Measurements from ENCODE around the gene CLDN6. TPM values are rescaled to one million over a fixed set of nuclear protein-coding genes. Genes with fewer than 3 reads are reported as not detected.

The CLDN6 gene
- total RNA-seq, 1 experiment from 2014 or later = not detected

GRCh38 chr16:3007957-3008689, 9.9 kb downstream of the CLDN6 start:
- Histone ChIP-seq H4K20me1 (ENCODE audit: insufficient read depth, low read depth, low read length) (no peaks in the 10 kb centered on the region), H3K79me2 (ENCODE audit: low read length) (no peaks in the 10 kb centered on the region), H3K27ac (ENCODE audit: low read length) (no peak overlapping the region), H3K9me3 (ENCODE audit: low read length) (no peaks in the 10 kb centered on the region), H3K36me3 (ENCODE audit: insufficient read depth, low read length) (no peaks in the 10 kb centered on the region), H3K9ac (ENCODE audit: low read length) (no peak overlapping the region), H2AFZ (ENCODE audit: low read length) (no peak overlapping the region), H3K4me3 (ENCODE audit: low read length) (no peak overlapping the region), H3K4me2 (ENCODE audit: low read depth, low read length, poor library complexity, severe bottlenecking) (no peak overlapping the region), H3K9me2 (replicated peaks; ENCODE audit: insufficient read depth, low read length) (no peaks in the 10 kb centered on the region), H3K27me3 (ENCODE audit: low read length) (no peaks in the 10 kb centered on the region), H3K4me1 (ENCODE audit: low read length) (peaks cover 3% of the 10 kb centered on the region)
- DNase-seq = no peak

DNA sequence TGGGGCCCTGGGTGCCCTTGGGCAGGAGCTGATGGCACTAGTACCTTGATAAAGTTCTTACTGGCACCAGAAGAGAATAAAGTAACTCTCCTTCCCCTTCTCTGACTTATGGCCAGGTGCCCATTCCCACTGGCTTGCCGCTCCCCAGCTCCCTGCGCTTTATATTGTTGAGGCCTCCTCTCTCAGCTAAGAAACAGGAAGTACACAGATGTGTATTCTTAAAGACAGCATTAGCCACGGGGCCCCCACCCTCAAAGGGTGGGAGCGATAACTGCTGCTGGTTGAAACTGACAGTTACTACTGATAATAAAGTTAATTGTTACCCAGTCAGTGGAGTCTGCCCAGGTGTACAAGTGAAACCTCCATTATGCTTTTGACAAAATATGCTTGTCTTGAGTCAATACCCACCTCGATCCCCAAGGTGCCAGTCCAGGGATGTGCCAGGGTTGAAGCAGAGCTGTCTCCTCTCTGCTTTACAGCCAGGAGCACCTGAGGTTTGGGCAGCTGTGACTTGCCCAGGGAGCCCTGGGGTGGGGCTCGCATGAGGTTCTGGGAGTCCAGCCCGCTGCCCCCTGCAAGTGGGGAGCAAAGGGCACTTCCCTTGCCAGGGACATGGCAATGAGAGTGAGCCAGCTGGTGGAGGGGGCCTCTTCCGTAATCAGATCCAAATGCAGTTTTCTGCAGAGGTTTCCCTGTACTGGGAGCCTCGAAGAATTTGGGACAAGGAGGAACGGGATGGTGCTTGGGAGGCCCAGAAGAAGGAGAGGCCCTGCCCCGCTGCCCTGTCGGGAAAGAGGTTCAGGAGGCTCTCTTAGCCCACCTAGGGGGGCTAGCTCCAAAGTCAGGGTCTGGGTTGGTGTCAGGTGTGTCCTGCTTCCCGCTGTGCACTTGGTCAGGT, 10.7 kb downstream of the CLDN6 start:
- Histone ChIP-seq H3K4me2 (ENCODE audit: low read depth, low read length, poor library complexity, severe bottlenecking) (no peak overlapping the region), H3K79me2 (ENCODE audit: low read length) (no peaks in the 10 kb centered on the region), H3K27ac (ENCODE audit: low read length) (no peak overlapping the region), H3K9ac (ENCODE audit: low read length) (no peak overlapping the region), H3K4me3 (ENCODE audit: low read length) (no peak overlapping the region), H3K36me3 (ENCODE audit: insufficient read depth, low read length) (no peaks in the 10 kb centered on the region), H3K27me3 (ENCODE audit: low read length) (no peaks in the 10 kb centered on the region), H3K4me1 (ENCODE audit: low read length) (peaks cover 3% of the 10 kb centered on the region), H3K9me3 (ENCODE audit: low read length) (no peaks in the 10 kb centered on the region), H4K20me1 (ENCODE audit: insufficient read depth, low read depth, low read length) (no peaks in the 10 kb centered on the region), H3K9me2 (replicated peaks; ENCODE audit: insufficient read depth, low read length) (no peaks in the 10 kb centered on the region), H2AFZ (ENCODE audit: low read length) (no peak overlapping the region)
- DNase-seq = no peak

DNA sequence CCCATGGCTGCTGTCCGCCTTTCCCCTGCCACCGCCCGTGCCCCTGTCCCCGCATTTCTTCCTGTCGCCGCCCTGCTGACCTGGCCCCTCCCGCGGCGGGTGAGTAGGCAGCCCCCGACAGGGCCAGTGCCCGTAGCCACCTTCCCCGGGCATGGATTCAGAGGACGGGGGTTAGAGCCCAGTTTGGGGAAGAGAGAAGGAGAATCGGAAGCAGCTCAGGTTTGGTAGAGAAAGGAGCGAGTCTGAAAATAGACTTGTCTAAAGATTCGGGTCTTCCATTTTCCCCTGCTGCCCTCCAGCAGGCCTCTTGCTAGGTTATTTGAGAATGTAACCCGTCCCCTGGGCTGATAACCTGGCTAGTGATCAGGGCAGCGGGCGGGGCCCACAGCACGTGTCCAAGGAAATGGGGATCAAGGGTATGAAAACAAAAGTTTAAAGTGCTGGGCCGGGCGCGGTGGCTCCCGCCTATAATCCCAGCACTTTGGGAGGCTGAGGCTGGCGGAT, 13.2 kb downstream of the CLDN6 start:
- no peak overlapping the region for H3K9ac ChIP-seq (ENCODE audit: low read length)

DNA sequence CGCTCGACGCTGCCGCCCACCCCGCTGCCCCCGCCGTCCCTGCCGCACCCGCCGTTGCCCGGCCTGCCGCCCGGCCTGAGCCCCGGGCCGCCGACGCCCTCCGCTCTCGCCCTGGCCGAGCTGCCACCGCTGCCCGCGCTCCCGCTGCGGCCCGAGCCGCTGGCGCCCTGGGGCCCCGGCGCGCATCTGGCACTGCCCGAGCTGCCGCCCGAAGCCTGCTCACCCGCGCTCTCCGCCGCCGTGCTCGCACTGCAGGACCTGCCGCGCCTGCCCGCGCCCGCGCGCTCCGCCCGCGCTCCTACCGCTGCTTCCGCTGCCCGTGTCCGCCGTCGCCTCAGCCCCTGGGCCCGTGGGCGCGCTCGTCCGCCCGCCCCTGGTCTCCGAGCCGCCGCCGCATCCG, 13.7 kb downstream of the CLDN6 start:
- H3K9me2 ChIP-seq (replicated peaks; ENCODE audit: insufficient read depth, low read length) = no peaks in the 10 kb centered on the region
- H3K4me1 ChIP-seq (ENCODE audit: low read length) = peaks cover 3% of the 10 kb centered on the region
- no peak overlapping the region for H3K4me3 ChIP-seq (ENCODE audit: low read length)
- H3K9ac ChIP-seq (ENCODE audit: low read length) = no peak overlapping the region
- H2AFZ ChIP-seq (ENCODE audit: low read length) = no peak overlapping the region
- no peaks in the 10 kb centered on the region for H3K27me3 ChIP-seq (ENCODE audit: low read length)
- no peaks in the 10 kb centered on the region for H3K79me2 ChIP-seq (ENCODE audit: low read length)
- H3K36me3 ChIP-seq (ENCODE audit: insufficient read depth, low read length) = no peaks in the 10 kb centered on the region
- no peak overlapping the region for H3K27ac ChIP-seq (ENCODE audit: low read length)
- no peaks in the 10 kb centered on the region for H3K9me3 ChIP-seq (ENCODE audit: low read length)
- DNase-seq = no peak
- no peaks in the 10 kb centered on the region for H4K20me1 ChIP-seq (ENCODE audit: insufficient read depth, low read depth, low read length)
- no peak overlapping the region for H3K4me2 ChIP-seq (ENCODE audit: low read depth, low read length, poor library complexity, severe bottlenecking)

More for the DNA sequence above, 13.2 kb downstream of the CLDN6 start:
- Histone ChIP-seq H3K4me1 (ENCODE audit: low read length) (peaks cover 3% of the 10 kb centered on the region), H3K4me3 (ENCODE audit: low read length) (0 out of 2 replicates have a peak overlapping the region, but pooled peaks have one; percentile 22), H3K9me2 (replicated peaks; ENCODE audit: insufficient read depth, low read length) (no peaks in the 10 kb centered on the region), H3K36me3 (ENCODE audit: insufficient read depth, low read length) (no peaks in the 10 kb centered on the region), H3K27ac (ENCODE audit: low read length) (no peak overlapping the region), H3K4me2 (ENCODE audit: low read depth, low read length, poor library complexity, severe bottlenecking) (peak overlapping the region; percentile 42), H2AFZ (ENCODE audit: low read length) (no peak overlapping the region), H3K9me3 (ENCODE audit: low read length) (no peaks in the 10 kb centered on the region), H3K79me2 (ENCODE audit: low read length) (no peaks in the 10 kb centered on the region), H3K27me3 (ENCODE audit: low read length) (no peaks in the 10 kb centered on the region), H4K20me1 (ENCODE audit: insufficient read depth, low read depth, low read length) (no peaks in the 10 kb centered on the region)
- no peak for DNase-seq

GRCh38 chr16:3003582-3004270, 14.3 kb downstream of the CLDN6 start:
- Histone ChIP-seq H3K4me2 (ENCODE audit: low read depth, low read length, poor library complexity, severe bottlenecking) (no peak overlapping the region), H3K36me3 (ENCODE audit: insufficient read depth, low read length) (no peaks in the 10 kb centered on the region), H2AFZ (ENCODE audit: low read length) (no peak overlapping the region)

DNA sequence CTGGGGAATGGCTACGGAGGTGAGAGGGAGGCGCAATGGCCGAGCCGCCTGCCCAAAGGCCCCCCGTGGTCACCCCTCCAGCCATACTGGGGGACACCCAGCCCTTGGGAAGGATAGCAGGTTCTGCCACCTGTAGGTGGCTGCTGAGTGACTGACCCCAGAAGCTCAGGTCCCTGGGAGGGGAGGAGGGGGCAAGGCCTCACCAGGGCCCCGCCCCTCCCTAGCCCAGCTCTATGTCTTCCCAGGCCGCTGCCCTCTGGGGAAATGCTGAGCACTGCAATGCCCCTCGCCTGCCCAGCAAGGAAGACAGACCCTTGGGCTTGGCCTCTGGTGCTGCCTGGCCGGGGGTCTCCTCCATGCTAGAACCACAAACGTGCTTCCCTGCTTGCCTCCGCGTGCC, 16.7 kb downstream of the CLDN6 start:
- Histone ChIP-seq H3K9me3 (ENCODE audit: low read length) (no peaks in the 10 kb centered on the region), H3K9ac (ENCODE audit: low read length) (no peak overlapping the region), H3K4me3 (ENCODE audit: low read length) (no peak overlapping the region), H3K4me1 (ENCODE audit: low read length) (peaks cover 3% of the 10 kb centered on the region), H3K9me2 (replicated peaks; ENCODE audit: insufficient read depth, low read length) (no peaks in the 10 kb centered on the region), H3K27me3 (ENCODE audit: low read length) (no peaks in the 10 kb centered on the region), H3K36me3 (ENCODE audit: insufficient read depth, low read length) (no peaks in the 10 kb centered on the region), H4K20me1 (ENCODE audit: insufficient read depth, low read depth, low read length) (no peaks in the 10 kb centered on the region), H3K79me2 (ENCODE audit: low read length) (no peaks in the 10 kb centered on the region), H3K4me2 (ENCODE audit: low read depth, low read length, poor library complexity, severe bottlenecking) (no peak overlapping the region), H3K27ac (ENCODE audit: low read length) (no peak overlapping the region), H2AFZ (ENCODE audit: low read length) (no peak overlapping the region)
- DNase-seq = no peak

More at GRCh38 chr16:3003582-3004270, 14.3 kb downstream of the CLDN6 start:
- Histone ChIP-seq H3K9me2 (replicated peaks; ENCODE audit: insufficient read depth, low read length) (no peaks in the 10 kb centered on the region), H3K27me3 (ENCODE audit: low read length) (no peaks in the 10 kb centered on the region), H3K79me2 (ENCODE audit: low read length) (no peaks in the 10 kb centered on the region), H3K4me1 (ENCODE audit: low read length) (peaks cover 3% of the 10 kb centered on the region), H3K4me3 (ENCODE audit: low read length) (no peak overlapping the region), H4K20me1 (ENCODE audit: insufficient read depth, low read depth, low read length) (no peaks in the 10 kb centered on the region), H3K27ac (ENCODE audit: low read length) (no peak overlapping the region), H3K9me3 (ENCODE audit: low read length) (no peaks in the 10 kb centered on the region), H3K9ac (ENCODE audit: low read length) (no peak overlapping the region)
- peak; percentile 100 for DNase-seq

- H3K9ac ChIP-seq (ENCODE audit: low read length) = no peak overlapping the region
- no peaks in the 10 kb centered on the region for H4K20me1 ChIP-seq (ENCODE audit: insufficient read depth, low read depth, low read length)
- H2AFZ ChIP-seq (ENCODE audit: low read length) = no peak overlapping the region
- DNase-seq = no peak
- H3K9me3 ChIP-seq (ENCODE audit: low read length) = no peaks in the 10 kb centered on the region
- H3K9me2 ChIP-seq (replicated peaks; ENCODE audit: insufficient read depth, low read length) = no peaks in the 10 kb centered on the region
- no peak overlapping the region for H3K4me3 ChIP-seq (ENCODE audit: low read length)
- no peak overlapping the region for H3K4me2 ChIP-seq (ENCODE audit: low read depth, low read length, poor library complexity, severe bottlenecking)
- no peaks in the 10 kb centered on the region for H3K36me3 ChIP-seq (ENCODE audit: insufficient read depth, low read length)
- no peak overlapping the region for H3K27ac ChIP-seq (ENCODE audit: low read length)
- H3K79me2 ChIP-seq (ENCODE audit: low read length) = no peaks in the 10 kb centered on the region
- no peaks in the 10 kb centered on the region for H3K27me3 ChIP-seq (ENCODE audit: low read length)
- peaks cover 3% of the 10 kb centered on the region for H3K4me1 ChIP-seq (ENCODE audit: low read length)
These were observed 17.4 kb downstream of the CLDN6 start for GRCh38 chr16:3000540-3000939.

GRCh38 chr16:2999929-3000328, 18.1 kb downstream of the CLDN6 start:
- Histone ChIP-seq H3K79me2 (ENCODE audit: low read length) (no peaks in the 10 kb centered on the region), H2AFZ (ENCODE audit: low read length) (no peak overlapping the region), H3K9ac (ENCODE audit: low read length) (no peak overlapping the region), H4K20me1 (ENCODE audit: insufficient read depth, low read depth, low read length) (no peaks in the 10 kb centered on the region), H3K36me3 (ENCODE audit: insufficient read depth, low read length) (no peaks in the 10 kb centered on the region), H3K4me2 (ENCODE audit: low read depth, low read length, poor library complexity, severe bottlenecking) (no peak overlapping the region), H3K27ac (ENCODE audit: low read length) (no peak overlapping the region), H3K27me3 (ENCODE audit: low read length) (no peaks in the 10 kb centered on the region), H3K4me3 (ENCODE audit: low read length) (no peak overlapping the region), H3K9me2 (replicated peaks; ENCODE audit: insufficient read depth, low read length) (no peaks in the 10 kb centered on the region), H3K4me1 (ENCODE audit: low read length) (peaks cover 3% of the 10 kb centered on the region), H3K9me3 (ENCODE audit: low read length) (no peaks in the 10 kb centered on the region)
- DNase-seq = no peak

Measured in Karpas-422 (cell line).